ENCODE data around the gene GBA2. TPM values are rescaled to one million over a fixed set of nuclear protein-coding genes. Genes with fewer than 3 reads are reported as not detected.

GBA2 gene
- total RNA-seq, 1 donor from 2014 or later = 77.3 TPM

- no peak for TF ChIP-seq POLR2A (IDR thresholded peaks at IDR 0.05)
- TF ChIP-seq, protein P1, sequence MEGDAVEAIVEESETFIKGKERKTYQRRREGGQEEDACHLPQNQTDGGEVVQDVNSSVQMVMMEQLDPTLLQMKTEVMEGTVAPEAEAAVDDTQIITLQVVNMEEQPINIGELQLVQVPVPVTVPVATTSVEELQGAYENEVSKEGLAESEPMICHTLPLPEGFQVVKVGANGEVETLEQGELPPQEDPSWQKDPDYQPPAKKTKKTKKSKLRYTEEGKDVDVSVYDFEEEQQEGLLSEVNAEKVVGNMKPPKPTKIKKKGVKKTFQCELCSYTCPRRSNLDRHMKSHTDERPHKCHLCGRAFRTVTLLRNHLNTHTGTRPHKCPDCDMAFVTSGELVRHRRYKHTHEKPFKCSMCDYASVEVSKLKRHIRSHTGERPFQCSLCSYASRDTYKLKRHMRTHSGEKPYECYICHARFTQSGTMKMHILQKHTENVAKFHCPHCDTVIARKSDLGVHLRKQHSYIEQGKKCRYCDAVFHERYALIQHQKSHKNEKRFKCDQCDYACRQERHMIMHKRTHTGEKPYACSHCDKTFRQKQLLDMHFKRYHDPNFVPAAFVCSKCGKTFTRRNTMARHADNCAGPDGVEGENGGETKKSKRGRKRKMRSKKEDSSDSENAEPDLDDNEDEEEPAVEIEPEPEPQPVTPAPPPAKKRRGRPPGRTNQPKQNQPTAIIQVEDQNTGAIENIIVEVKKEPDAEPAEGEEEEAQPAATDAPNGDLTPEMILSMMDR (IDR thresholded peaks at IDR 0.05) = no peak
- no peak for TF ChIP-seq POLR2AphosphoS5 (IDR thresholded peaks at IDR 0.05; ENCODE audit: insufficient read depth in 1 of 2, low read depth in 1 of 2)
- Histone ChIP-seq H3K4me3 (no peak overlapping the region), H3K27me3 (no peaks in the 10 kb centered on the region), H3K9me3 (no peaks in the 10 kb centered on the region), H3K36me3 (peaks cover 20 to 93% of the 10 kb centered on the region in 2 donors), H3K27ac (no peak overlapping the region), H3K4me1 (no peaks in the 10 kb centered on the region)
- DNase-seq (ENCODE audit: extremely low spot score in 2 of 2) = no peak
- intact Hi-C loops (cut with DNase I) = no loop called here
Measured at GRCh38 chr9:35712762-35713400, 36.1 kb downstream of the GBA2 start.

- TF ChIP-seq, protein P1 (IDR thresholded peaks at IDR 0.05) = no peak
- TF ChIP-seq POLR2A (IDR thresholded peaks at IDR 0.05) (no peak), POLR2AphosphoS5 (IDR thresholded peaks at IDR 0.05; ENCODE audit: insufficient read depth in 1 of 2, low read depth in 1 of 2) (no peak)
- H3K4me1 ChIP-seq = no peaks in the 10 kb centered on the region
- no peak overlapping the region for H3K27ac ChIP-seq
- peaks cover 15 to 93% of the 10 kb centered on the region in 2 donors for H3K36me3 ChIP-seq
- intact Hi-C loops (cut with DNase I) = no loop called here
- no peaks in the 10 kb centered on the region for H3K9me3 ChIP-seq
- DNase-seq (ENCODE audit: extremely low spot score in 2 of 2) = no peak
- H3K27me3 ChIP-seq = no peaks in the 10 kb centered on the region
- no peak overlapping the region for H3K4me3 ChIP-seq
Measured at GRCh38 chr9:35711501-35712428, 37.3 kb downstream of the GBA2 start.

DNA sequence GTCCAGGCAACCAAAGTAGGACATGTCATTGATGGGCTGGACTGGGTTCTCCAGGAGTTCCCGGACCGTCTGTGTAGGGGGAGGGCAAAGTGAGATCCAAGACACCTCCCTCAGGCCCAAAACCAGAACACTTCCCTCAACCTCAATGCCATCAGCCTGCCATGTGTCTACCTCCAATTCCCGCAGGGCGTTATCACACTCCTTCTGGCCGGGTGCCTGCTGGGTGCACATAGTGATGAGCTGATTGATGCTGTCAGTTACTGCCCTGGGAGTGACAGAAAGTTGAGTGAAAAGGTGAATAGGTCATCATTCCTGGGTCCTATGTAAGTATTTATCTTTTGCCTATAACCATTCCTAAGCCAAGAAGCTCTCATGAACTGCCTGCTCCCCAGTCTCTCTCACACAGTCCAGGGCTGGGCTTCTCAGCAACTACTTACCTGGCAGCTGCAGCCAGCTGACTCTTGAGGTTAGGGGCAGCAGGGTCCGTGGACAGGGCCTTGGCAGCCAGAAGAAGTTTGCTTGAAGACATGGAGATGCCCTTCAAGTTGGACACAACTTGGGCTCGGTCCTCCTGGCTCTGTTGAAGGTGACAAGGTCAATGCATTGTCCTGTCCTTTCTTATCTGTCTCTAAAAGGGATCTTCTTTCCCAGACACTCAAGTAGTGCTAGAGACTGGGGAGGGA lies 38.1 kb downstream of the GBA2 start:
- no peak for TF ChIP-seq POLR2AphosphoS5 (IDR thresholded peaks at IDR 0.05; ENCODE audit: insufficient read depth in 1 of 2, low read depth in 1 of 2)
- Histone ChIP-seq H3K9me3 (no peaks in the 10 kb centered on the region), H3K27ac (no peak overlapping the region), H3K36me3 (peaks cover 15 to 93% of the 10 kb centered on the region in 2 donors), H3K4me3 (no peak overlapping the region), H3K4me1 (no peaks in the 10 kb centered on the region), H3K27me3 (no peaks in the 10 kb centered on the region)
- intact Hi-C loops (cut with DNase I) = no loop called here
- DNase-seq (ENCODE audit: extremely low spot score in 2 of 2) = no peak

DNA sequence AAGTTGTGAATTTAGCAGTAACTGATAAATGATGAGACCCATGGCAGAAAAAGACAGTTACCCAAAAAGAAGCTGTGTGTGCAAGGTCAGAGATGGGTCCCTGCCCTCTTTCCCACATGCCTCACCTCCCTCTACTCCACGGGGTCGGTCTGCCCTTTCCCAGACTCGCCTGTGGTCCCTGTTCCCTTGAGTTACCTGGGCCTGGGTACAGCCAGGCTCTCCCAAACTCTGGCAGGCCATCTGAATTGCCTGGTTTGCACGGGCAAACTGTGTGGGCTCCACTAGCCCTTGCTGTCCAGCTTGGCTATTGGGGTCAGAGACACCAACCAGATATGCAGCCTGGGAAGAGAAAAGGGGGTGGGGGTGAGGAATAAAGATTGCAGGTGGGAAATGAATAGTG lies 40.9 kb downstream of the GBA2 start:
- intact Hi-C loops (cut with DNase I) = no loop called here
- no peak overlapping the region for H3K4me3 ChIP-seq
- DNase-seq (ENCODE audit: extremely low spot score in 2 of 2) = no peak
- no peaks in the 10 kb centered on the region for H3K27me3 ChIP-seq
- TF ChIP-seq POLR2A (IDR thresholded peaks at IDR 0.05) (no peak), POLR2AphosphoS5 (IDR thresholded peaks at IDR 0.05; ENCODE audit: insufficient read depth in 1 of 2, low read depth in 1 of 2) (no peak)
- TF ChIP-seq, protein P1 (IDR thresholded peaks at IDR 0.05) = no peak
- H3K27ac ChIP-seq = no peak overlapping the region
- peaks cover 19 to 94% of the 10 kb centered on the region in 2 donors for H3K36me3 ChIP-seq
- H3K4me1 ChIP-seq = no peaks in the 10 kb centered on the region
- H3K9me3 ChIP-seq = no peaks in the 10 kb centered on the region

GRCh38 chr9:35706951-35707350 lies 42.1 kb downstream of the GBA2 start:
- TF ChIP-seq POLR2A (IDR thresholded peaks at IDR 0.05) (no peak), POLR2AphosphoS5 (IDR thresholded peaks at IDR 0.05; ENCODE audit: insufficient read depth in 1 of 2, low read depth in 1 of 2) (no peak)
- TF ChIP-seq, protein P1 (IDR thresholded peaks at IDR 0.05) = no peak
- Histone ChIP-seq H3K4me1 (no peaks in the 10 kb centered on the region), H3K27ac (no peak overlapping the region), H3K27me3 (no peaks in the 10 kb centered on the region), H3K36me3 (peaks cover 23 to 95% of the 10 kb centered on the region in 2 donors), H3K9me3 (no peaks in the 10 kb centered on the region), H3K4me3 (no peak overlapping the region)
- intact Hi-C loops (cut with DNase I) = no loop called here
- no peak for DNase-seq (ENCODE audit: extremely low spot score in 2 of 2)
